ENCODE results near the gene ABCB11.
"Not testable (repeated sequence)": the region's sequence is repeated elsewhere in the genome, so short reads cannot be mapped to it uniquely, and the experiment has no call there.

The ABCB11 gene

DNA sequence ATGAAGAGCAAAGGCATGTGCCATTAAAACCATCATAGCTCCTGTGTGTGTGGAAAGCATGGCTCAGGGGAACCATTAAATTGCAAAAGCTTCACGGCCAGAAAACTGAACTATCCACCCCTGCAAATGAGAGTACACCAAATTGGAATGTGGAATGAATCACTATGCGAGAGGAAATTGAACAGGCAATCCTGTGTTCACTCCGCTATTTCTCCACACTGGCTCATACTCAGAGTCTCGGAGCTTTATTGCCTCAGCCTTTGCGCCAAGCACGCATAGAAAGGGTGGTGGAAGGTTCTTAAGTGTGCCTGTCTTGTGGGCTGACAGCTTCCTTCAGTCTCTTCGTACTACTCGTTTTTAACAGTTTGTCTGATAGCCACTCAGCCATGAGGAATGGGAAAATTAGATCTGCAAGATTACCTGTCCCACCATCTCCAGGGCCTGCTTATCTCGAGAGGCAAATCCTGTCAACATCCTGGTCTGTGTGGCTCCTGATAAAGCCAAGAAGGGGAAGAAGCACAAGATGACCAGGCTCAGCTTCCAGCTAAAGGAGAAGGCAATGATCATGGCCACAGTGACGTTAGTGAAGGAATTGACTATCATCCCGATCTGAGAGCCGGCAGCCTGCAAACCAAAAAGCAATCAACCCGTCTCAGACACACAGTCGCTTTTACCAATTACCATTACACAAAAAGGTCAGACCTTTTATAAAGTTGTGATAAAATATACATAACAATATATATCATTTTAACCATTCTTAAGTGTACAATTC, 95.1 kb downstream of the ABCB11 start:
- DNase-seq, result no peak

DNA sequence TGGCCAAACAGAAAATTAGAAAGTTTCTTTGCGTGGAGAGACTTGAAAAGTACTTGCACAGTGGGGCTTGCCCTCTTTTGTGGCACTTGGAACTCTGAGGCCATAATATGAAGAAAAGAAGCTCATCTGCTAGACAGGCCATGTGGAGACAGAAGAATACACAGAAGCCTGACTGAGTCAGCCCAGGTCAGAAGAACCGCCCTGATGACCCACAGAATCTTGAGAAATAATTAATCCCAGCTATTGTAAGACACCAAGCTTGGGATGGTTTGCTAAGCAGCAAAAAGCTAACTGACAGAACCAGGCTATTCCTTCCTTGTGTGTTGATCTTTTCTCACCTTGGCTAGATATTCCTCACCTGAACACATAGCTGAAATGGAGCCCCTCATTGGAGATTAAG, 96.3 kb downstream of the ABCB11 start:
- no peak for DNase-seq

DNA sequence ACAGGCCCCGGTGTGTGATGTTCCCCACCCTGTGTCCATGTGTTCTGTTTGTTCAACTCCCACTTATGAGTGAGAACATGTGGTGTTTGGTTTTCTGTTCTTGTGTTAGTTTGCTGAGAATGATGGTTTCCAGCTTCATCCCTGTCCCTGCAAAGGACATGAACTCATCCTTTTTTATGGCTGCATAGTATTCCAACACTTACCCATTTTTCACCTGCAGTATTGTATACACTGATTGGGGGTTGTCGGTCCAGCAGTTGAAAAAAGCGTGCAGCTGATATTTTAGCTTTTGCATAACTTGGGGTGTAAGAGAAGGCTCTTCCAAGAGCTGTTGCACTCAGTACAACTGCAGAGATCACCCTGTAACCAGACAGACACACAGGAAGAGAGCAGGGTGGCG, 99.0 kb downstream of the ABCB11 start:
- not testable (repeated sequence) for DNase-seq

DNA sequence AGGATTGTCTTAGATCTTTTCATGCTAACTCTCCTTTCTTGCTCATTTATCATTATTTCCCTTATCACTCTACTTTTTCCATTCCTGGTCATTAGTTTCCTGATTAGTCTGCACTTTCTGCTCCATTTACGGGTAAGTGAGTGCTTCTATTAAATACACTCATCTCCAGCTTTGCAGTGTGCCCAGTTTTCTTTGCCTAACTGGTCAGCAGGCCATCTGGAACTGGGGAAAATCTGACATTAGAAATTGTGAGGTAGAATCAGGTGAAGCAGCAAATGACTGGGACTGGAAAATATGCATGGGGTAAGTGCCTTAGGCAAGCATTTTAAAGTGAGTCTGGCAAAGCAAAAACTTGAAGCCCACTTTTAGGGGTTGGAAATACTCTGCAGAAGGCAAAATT, 100.9 kb downstream of the ABCB11 start:
- no peak for DNase-seq

DNA sequence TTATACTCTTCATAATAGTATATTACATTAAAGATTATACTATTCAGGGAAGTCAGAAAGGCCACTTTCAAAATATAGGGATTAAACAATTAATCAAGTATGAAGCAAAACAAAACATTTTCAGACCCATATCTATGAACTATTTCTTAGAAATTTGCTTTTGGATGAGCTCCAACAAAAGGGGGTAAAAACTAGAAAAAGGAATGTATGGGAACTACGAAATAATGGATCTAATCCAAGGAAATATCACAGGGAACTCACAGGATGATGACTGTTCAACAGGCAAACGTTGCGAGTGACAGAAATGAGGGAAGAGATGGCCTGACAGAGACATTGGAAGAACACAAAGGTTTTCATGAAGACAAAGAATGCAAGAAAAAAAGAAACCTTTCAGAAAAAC, 102.1 kb downstream of the ABCB11 start:
- DNase-seq, result no peak

DNA sequence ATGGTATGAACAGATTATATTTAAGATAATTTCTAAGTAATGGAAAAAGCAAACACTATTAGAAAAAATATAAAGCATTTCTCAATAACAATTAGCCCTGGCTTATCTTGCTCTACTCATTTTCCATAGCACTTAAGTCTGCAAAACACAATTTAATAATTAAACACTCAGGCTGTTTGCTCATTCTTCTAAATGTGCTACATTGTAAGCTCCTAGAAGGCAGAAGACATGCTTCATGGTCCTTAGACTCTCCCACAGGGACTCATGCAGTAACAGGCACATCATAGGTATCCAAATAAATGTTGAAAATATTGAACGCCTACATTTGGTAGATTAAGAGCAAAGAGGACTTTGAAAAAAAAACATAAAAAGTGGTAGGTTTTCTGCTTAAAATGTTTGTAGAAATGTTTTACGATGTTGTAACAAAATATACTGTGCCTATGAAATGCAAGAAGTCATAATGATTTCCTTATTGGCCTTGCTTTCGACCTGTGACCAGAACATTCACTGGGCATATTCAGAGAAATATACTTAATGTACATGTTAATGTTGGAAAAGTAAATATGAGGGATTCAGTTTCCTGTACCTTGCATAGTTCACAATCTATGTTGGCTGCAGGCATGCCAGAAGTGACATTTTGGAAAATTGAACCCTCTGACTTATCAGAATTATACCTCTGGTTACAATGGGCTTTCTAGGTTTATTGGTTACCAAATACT, 102.9 kb downstream of the ABCB11 start:
- no peak for DNase-seq

DNA sequence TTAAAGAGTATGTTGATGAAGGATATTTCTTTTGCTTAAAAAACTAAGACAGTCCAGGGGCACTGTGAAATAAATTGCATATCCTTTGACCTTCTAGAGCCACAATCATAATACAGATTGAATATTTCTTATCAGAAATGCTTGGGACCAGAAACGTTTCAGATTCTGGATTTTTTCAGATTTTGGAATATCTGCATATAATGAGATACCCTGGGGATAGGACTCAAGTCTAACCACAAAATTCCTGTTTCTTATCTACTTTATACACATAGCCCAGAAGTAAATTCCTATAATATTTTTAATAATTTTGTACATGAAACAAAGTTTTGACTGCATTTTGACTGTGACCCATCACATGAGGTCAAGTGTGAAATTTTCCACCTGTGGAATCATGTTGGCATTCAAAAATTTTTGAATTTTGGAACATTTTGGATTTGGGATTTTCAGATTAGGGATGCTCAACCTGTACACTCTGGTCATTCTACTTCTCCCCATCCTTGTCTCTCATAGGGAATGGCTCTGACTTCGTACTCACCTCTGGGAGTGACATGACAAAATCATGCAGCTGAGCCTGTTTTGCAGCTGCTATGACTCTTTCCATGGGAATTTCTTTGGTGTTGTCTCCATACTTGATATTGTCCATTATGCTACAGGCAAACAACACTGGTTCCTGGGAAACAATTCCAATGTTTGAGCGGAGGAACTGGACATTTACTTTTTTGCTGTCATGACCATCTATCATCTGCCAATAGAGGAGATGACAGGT, 104.3 kb downstream of the ABCB11 start:
- DNase-seq, result no peak

DNA sequence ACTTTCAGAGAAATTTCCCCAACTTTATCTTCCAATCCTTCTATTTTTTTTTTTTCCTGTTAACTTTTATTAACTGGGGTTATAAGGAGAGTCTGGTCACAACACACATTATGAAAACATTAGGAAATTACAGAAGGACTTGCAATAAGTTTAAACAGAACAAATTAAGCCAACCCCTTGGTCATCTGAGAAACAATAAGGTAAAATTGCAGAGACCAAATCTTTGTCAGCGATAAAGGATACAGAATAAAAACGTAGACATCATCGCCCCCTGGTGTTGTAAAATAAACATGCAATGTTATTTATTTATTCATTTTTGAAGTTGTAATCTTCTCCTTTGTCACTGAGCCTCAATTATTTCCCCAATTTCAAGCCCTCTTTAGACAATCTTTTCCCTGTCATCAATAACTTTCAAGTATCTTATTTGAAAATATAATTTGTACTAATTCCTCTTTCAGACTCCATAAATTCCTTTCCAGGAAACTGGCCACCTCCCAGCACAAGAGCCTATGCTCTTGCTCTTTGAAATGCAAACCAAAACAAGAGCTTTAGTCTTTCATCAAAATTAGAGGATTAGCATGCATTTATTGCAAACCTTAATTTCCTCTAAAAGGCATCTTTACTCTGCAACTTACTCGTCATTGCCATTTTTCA, 110.5 kb downstream of the ABCB11 start:
- DNase-seq, result no peak

DNA sequence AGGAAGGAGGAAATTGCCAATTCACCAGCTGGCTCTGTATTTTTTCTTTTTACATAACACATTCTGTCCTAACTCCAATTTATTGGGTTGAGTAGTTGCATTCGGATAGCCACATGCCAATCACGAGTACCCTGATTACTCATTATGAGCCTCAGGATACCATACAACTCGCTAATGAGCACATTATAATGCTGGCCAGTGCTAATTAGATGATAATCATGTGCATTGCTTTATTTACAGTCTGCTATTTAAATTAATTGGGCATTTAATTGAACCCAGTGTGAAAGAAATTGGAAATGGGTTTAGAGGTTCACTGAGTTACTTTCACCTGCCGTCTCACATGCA, 114.8 kb downstream of the ABCB11 start:
- no peak for DNase-seq

DNA sequence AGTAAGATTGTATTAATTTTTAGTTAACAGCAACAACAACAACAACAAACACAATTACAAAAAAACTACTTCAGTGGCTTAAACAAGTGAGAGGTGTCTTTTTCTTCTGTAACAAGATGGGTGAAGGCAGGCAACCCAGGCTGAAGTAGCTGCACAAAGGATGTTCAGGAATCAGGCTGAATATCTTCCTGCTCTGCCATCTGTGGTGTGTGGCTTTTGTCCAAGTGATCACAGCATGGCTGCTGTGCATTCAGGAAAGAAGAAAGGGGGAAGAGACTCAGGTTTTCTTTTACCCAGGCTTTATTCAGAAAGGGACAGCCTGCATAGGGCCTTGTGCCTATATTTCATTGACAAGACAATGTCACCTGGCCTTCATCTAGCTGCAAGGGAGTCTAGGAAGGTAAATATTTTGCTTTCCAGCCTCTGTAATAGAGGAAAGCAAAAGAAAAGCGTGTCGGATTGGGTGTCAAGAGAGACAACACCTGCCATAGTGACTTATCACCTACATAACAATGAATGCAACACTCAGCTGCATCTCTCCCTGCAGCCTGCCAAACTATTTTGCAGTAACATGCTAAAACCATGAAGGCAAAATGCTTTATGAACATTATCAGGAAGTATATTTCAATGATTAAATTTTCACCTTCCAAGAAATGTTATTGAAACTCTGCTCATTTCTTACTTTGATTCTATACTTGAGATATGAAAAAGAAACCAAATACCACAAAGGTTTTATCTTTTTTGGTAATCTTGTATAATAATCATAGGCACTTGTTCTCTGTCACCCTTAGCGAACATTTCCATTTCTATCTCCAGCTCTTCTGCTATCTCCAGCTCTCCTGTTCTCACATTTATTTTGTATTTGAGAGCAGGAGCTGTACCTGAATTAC, 115.4 kb downstream of the ABCB11 start:
- no peak for DNase-seq

DNA sequence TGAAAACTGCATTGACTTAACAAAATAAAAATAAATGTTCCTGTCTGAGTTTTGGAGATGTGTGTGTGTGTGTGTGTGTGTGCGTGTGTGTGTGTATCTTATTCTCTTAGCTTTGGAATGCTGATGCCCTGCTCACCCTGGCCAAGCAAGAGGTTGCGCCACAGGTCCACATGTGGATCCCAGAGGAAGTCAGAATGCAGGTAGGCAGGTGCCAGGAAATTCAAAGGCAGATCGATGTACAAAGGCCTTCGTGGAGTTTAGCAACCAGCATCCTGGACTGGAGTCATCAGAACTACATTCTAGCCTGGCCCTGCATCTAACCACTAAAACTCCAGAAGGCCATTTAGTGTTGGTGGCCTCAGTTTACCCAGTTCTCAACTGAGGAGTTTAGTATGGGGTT, 117.6 kb downstream of the ABCB11 start:
- no peak for DNase-seq

DNA sequence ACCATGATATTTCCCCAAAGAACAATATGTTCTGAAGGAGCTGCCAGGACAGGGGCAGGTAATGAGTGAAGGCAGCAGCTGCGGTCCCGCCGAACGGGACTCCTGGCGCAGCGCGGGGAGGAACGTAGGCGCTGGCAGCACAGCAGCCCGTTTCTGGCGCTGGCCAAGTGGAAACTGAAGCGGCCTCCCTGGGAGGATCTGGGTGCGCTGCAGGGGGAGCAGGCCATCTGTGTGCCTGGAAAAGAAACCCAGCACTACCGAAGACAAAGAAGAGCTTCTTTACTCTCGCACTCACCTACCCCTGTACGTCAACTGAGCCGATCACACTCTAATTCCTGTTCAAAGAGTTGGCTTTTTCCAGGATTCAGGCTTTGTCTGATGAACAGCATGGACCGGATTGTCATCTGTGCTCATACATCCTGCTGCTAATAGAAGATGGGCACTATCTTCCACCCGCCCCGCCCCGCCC, 118.2 kb downstream of the ABCB11 start:
- peak in 28 of 56 donors; percentile 1 to 56 (median 9) for DNase-seq

DNA sequence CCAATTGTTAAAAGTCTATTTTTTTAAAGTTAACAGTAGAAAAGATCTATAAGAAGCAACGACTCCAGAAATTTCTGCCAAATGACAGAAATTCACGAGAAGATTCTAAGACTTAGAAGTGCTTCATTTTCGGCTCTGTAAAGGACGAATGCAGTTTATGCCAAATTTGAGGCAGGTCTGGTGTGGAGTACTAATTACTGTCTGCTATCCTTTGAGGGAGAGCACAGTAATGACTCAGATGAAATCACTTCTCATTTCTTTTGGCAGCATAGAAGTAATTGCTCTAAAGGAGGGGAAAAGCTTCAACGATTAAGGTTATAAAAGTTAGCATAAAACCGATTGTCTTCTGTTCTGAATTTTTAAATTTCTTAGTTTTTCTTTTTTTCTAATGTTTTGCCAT, 118.7 kb downstream of the ABCB11 start:
- DNase-seq, result no peak

DNA sequence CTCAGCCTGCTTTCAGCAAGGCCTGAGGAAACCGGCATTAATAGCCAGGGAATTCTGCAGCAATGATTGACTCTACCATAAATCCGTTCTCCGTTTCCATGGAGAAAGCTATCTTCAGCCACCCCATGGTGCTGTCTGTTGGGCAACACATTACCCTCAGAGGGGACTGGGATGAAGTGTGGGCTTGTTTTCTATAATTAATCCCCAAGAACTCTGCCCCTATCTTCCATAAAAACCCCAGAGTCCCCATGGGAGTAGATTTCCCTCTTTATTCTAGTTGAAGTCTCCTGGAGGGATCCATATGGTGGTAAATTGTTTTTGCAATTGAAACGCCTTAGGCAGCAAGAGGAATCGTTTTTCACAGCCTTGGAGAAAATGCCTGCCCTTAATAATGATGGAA, 120.8 kb downstream of the ABCB11 start:
- DNase-seq, result no peak

DNA sequence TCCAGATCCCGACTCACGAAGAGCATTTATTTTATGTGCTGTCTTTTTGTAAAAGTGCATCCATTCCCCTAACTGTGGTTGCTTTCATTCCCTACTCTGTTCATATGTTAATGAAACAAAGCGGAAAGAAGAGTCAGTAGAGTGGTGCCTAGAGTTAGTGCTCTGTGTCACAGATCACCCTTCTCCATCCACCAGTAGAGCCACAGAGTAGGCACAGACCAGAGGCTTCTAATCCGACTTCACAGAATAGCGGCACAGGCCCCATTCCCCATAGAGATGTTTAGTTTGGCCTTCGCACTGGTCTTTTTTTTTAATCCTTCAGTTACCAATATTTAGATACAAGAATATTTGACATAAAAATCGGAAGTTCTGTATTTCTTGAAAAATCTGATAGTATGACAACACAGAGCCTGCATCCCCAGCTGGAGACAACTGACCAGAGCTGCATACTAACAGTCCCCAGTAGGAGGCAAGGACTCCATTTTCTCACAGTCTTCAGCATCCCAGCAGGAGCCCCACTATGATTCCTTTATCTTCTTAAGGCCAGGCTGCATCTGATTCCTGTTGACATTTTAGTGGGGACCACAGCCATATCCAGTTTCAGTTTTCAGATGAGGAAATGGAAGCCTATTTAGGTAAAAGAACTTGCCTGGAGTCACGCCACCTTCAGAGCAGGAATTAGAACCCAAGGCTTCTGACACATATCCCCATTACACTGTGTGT, 123.0 kb downstream of the ABCB11 start:
- no peak for DNase-seq

DNA sequence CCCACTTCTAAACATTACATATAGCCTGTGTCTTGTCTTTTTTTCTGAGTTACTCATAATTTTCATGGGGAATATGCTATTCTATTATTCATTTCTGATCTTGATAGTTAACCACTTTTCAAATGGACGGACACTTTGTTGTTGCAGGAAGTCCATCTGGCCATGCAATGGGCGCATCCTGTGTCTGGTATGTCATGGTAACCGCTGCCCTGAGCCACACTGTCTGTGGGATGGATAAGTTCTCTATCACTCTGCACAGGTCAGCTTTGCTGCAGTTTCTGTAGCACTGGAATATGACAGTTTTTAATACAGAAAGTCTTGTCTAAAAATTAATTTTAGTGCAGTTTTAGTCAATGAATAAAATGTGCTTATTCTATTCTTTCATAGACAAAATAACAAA, 126.8 kb downstream of the ABCB11 start:
- no peak for DNase-seq

DNA sequence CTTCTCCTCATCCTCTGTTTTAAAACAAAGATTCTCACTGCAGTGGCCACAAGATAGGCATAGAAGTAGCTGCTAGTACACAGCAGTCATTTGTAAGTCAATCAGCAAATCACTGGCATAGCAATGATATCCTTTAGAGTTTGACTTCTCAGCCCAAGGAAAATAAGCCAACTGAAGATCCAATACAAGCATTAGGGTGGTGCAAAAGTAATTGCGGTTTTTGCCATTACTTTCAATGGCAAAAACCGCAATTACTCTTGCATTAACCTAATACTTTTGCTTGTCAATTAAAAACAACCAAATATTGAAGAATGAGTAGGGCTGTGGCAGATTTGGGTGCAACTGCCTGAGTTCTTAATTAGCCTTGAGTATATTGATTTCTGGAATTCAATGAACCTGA, 127.2 kb downstream of the ABCB11 start:
- no peak for DNase-seq

DNA sequence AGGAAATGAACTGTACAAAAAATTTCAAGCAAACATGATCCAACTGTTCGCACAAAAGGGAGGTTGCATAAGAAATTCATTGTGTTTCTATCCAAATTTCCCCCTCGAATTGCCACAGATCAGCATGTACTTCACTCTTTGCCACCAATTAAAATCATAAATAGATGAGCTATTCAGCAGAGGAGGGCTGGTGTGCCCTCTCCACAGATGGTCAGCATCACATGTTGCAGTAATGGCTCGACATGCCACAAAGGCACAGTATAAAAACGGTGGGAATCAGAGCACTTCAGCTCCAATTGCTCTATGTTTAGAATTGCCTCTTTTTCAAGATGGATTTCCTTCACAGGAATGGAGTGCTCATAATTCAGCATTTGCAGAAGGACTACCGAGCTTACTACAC, 130.1 kb downstream of the ABCB11 start, which contains the start of gene G6PC2:
G6PC2 (plus strand) TSS at position 289 of the 400 bp plus-strand sequence; CDS start at position 330, 41 bp downstream.
- DNase-seq, result peak in 8 of 56 donors; percentile 0 to 7 (median 1)

DNA sequence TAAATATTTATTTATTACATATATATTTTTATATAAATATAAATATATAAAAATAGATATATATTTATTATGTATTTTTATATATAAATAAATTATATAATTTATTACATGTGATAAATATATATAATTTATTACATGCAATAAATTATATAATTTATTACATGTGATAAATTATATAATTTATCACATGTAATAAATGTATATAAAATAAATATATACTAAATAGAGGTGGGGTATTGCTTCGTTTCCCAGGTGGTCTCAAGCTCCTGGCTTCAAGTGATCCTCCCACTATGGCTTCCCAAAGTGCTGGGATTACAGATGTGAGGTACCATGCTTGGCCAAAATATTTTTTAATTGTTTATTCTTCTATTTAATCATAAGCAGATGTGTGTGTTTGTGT, 133.7 kb downstream of the ABCB11 start:
- DNase-seq, result no peak

DNA sequence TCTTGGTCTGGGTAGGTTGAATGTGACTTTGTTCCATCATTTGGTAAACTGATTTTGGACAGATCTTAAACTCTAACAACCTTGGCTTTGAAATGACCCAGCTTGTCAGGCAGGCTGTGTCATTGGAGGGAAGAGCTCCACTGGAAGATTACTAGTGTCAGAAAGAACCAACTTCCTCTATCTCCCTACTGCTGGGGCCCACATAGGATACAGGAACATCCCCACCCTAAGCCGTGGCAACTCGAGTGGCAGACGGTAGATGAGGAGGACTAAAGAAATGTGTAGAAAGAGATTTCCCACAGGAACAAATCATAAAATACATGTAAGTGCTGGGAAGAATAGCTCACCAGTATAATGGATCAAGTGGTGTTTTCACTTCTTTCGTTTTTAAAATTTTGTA, 134.3 kb downstream of the ABCB11 start:
- no peak for DNase-seq

Measured in nucleus accumbens (tissue), 56 donors.